Suprapubic skin (tissue), 4 donors: ENCODE results near the gene RNPEP. TPM values are rescaled to one million over a fixed set of nuclear protein-coding genes. Genes with fewer than 3 reads are reported as not detected.

Experiments
- DNase-seq, 2 donors: peaks; one replicate each; pipeline ENCODE4 v3.0.0-alpha.2; 2019; ENCODE audit warnings: low spot score in 2 of 2
- H3K27ac ChIP-seq: fragments of 200-600 bp; sonication (generic); one replicate; pipeline ENCODE4 v1.5.1; 2019
- H3K27me3 ChIP-seq: fragments of 200-600 bp; sonication (generic); one replicate; pipeline ENCODE4 v1.5.1; 2019
- H3K36me3 ChIP-seq: fragments of 200-600 bp; sonication (generic); one replicate; pipeline ENCODE4 v1.5.1; 2019
- H3K4me1 ChIP-seq: fragments of 200-600 bp; sonication (generic); one replicate; pipeline ENCODE4 v1.5.1; 2019
- H3K4me3 ChIP-seq: fragments of 200-600 bp; sonication (generic); one replicate; pipeline ENCODE4 v1.5.1; 2019; ENCODE audit warnings: mild to moderate bottlenecking
- H3K9me3 ChIP-seq: fragments of 200-600 bp; sonication (generic); one replicate; pipeline ENCODE4 v1.5.1; 2019
- EP300 ChIP-seq: sonication (generic); formaldehyde crosslinking; IDR thresholded peaks from one replicate; pipeline ENCODE4 v1.6.1; 2017; ENCODE audit warnings: antibody characterized with exemption
- POLR2A ChIP-seq, 2 donors: fragments of 450-650 bp; IDR thresholded peaks; one replicate each; pipeline ENCODE4 v1.6.1; 2017; ENCODE audit warnings: antibody characterized with exemption in 2 of 2, mild to moderate bottlenecking in 2 of 2, moderate library complexity in 2 of 2
- POLR2AphosphoS5 ChIP-seq, 3 donors: sonication (generic); formaldehyde crosslinking; IDR thresholded peaks; one replicate each; pipeline ENCODE4 v1.6.1; 2017; ENCODE audit warnings: antibody characterized with exemption in 3 of 3
- WGBS: methylation state at CpG from one replicate; pipeline ENCODE4 v1.1.5; 2018; 5-methylcytosine and 5-hydroxymethylcytosine counted together
- total RNA-seq, 4 donors: library from RNA; depleted of rRNA; stranded (reverse); fragments of >200 nt; gene quantifications; one replicate each; pipeline ENCODE4 v1.1.0, GENCODE V29; 2016
- TF ChIP-seq, protein P1 (sequence below), 2 donors: fragments of 200-600 bp in 1 of 2; fragments of 450-650 bp in 1 of 2; sonication (generic) in 1 of 2; IDR thresholded peaks; one replicate each; pipeline ENCODE4 v1.5.1; 2016 to 2019; ENCODE audit warnings: antibody characterized with exemption in 2 of 2, mild to moderate bottlenecking in 1 of 2, moderate library complexity in 1 of 2

Gene RNPEP
- total RNA-seq, 4 donors from 2014 or later: 53.3 to 107 (median 74.1) TPM

DNA sequence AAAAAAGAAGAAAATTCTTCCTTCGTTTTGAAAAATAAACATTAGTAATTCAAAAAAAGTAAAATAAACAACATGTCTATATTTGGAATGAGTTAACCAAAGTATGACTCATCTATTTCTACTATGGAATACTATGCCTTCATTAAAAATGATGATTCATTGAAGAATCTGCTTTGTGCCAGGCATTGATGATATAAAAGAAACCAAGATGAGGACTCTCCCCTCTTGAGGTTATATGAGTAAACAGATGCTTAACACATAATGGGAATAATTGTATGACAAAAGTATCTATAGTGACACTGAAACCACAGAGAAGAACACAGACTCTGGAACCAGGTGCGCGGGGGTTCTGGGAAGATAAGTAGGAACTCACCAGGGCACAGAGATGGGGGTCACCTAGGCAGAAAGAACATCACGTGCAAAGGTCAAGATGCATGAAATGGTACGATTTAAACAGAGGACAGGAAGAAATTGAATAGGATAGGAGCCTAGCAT lies 46.8 kb downstream of the RNPEP start:
- 71% methylated on average over 5 of the region's 5 CpGs for WGBS
- H3K4me3 ChIP-seq: no peak overlapping the region
- H3K27ac ChIP-seq: no peak overlapping the region
- DNase-seq: no peak
- TF ChIP-seq POLR2A (IDR thresholded peaks at IDR 0.05) (no peak), POLR2AphosphoS5 (IDR thresholded peaks at IDR 0.05) (no peak), EP300 (no peak)
- TF ChIP-seq, protein P1, sequence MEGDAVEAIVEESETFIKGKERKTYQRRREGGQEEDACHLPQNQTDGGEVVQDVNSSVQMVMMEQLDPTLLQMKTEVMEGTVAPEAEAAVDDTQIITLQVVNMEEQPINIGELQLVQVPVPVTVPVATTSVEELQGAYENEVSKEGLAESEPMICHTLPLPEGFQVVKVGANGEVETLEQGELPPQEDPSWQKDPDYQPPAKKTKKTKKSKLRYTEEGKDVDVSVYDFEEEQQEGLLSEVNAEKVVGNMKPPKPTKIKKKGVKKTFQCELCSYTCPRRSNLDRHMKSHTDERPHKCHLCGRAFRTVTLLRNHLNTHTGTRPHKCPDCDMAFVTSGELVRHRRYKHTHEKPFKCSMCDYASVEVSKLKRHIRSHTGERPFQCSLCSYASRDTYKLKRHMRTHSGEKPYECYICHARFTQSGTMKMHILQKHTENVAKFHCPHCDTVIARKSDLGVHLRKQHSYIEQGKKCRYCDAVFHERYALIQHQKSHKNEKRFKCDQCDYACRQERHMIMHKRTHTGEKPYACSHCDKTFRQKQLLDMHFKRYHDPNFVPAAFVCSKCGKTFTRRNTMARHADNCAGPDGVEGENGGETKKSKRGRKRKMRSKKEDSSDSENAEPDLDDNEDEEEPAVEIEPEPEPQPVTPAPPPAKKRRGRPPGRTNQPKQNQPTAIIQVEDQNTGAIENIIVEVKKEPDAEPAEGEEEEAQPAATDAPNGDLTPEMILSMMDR (IDR thresholded peaks at IDR 0.05): no peak
- no peaks in the 10 kb centered on the region for H3K9me3 ChIP-seq
- no peaks in the 10 kb centered on the region for H3K36me3 ChIP-seq
- H3K27me3 ChIP-seq: no peaks in the 10 kb centered on the region
- H3K4me1 ChIP-seq: peaks cover 1% of the 10 kb centered on the region

DNA sequence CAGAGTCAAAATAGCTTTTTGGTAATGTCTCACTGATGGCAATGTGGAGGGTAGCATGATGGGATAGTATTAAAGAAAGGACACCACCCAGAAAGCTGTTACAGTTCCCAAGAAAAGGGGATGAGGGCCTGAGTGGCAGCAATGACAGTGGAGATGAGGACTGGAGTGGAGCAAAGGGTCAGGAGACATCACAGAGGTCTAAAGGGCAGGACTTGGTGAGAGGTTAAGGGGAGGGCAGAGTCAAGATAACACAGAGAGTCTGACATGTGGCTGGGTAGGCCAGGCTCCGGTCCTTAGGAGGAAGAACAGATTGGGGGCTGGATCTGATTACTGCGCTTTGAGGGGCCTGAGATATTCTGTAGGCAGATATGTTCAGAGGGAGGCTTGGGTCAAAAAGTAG lies 47.3 kb downstream of the RNPEP start:
- 98% methylated on average over 2 of the region's 2 CpGs for WGBS
- no peak overlapping the region for H3K27ac ChIP-seq
- no peaks in the 10 kb centered on the region for H3K9me3 ChIP-seq
- H3K27me3 ChIP-seq: no peaks in the 10 kb centered on the region
- DNase-seq: no peak
- peaks cover 6% of the 10 kb centered on the region for H3K4me1 ChIP-seq
- no peak overlapping the region for H3K4me3 ChIP-seq
- H3K36me3 ChIP-seq: no peaks in the 10 kb centered on the region
- no peak for TF ChIP-seq POLR2AphosphoS5 (IDR thresholded peaks at IDR 0.05)
- TF ChIP-seq, protein P1 (IDR thresholded peaks at IDR 0.05): no peak

DNA sequence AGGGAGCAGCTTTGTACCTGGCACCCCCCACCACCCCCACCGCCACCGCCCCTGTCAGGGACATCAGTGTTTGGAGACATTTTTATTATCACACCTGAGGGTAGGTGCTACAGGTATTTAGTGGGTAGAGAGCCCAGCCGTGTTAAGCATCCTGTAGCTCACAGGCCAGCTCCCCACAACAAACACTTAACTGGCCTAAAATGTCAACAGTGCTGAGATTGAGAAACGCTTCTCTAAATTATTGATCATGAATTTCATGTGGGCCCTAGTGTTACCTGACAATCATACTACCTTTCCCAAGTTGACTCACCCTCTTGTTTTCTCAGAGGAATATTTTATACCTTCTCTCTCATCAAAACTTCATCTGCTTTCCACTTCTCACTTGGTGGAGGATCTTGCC lies 49.3 kb downstream of the RNPEP start:
- WGBS: 60% methylated on average over 4 of the region's 4 CpGs
- H3K27ac ChIP-seq: no peak overlapping the region
- no peaks in the 10 kb centered on the region for H3K36me3 ChIP-seq
- DNase-seq: no peak
- TF ChIP-seq POLR2A (IDR thresholded peaks at IDR 0.05): no peak
- TF ChIP-seq, protein P1 (IDR thresholded peaks at IDR 0.05): no peak
- no peak for TF ChIP-seq EP300
- TF ChIP-seq POLR2AphosphoS5 (IDR thresholded peaks at IDR 0.05): no peak
- no peaks in the 10 kb centered on the region for H3K27me3 ChIP-seq
- H3K4me3 ChIP-seq: no peak overlapping the region
- no peaks in the 10 kb centered on the region for H3K9me3 ChIP-seq
- H3K4me1 ChIP-seq: peaks cover 17% of the 10 kb centered on the region

DNA sequence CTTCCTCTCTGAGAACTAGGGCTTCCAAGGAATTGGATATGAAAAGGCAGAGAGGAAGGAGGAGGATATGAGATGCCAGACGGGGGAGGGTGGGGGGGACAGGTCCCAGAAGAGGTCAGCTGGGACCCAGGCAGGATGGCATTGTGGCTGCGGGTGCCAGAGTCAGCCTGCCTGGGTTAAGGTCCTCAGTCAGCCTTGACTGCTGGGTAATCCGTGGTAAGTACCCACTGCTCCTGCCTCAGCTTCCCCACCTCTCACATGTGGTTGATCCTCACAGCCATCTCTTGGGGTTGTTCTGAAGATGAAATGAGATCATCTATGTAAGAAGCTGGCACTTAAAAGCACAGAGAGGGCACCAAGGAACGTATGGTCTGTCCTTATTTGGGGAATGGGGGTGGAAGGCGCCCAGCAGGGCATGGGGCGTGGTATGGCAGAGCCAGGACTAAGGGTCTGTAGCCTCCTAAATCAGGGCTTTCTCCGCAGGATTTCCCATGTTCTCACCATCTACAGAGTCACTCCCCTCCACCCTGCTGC lies 51.8 kb downstream of the RNPEP start:
- Histone ChIP-seq H3K4me3 (no peak overlapping the region), H3K27ac (peak overlapping the region; percentile 39), H3K36me3 (no peaks in the 10 kb centered on the region), H3K4me1 (peaks cover 17% of the 10 kb centered on the region), H3K27me3 (no peaks in the 10 kb centered on the region), H3K9me3 (no peaks in the 10 kb centered on the region)
- no peak for DNase-seq
- 76% methylated on average over 7 of the region's 7 CpGs for WGBS
- TF ChIP-seq EP300 (no peak), POLR2AphosphoS5 (IDR thresholded peaks at IDR 0.05) (no peak)
- TF ChIP-seq, protein P1 (IDR thresholded peaks at IDR 0.05): no peak

DNA sequence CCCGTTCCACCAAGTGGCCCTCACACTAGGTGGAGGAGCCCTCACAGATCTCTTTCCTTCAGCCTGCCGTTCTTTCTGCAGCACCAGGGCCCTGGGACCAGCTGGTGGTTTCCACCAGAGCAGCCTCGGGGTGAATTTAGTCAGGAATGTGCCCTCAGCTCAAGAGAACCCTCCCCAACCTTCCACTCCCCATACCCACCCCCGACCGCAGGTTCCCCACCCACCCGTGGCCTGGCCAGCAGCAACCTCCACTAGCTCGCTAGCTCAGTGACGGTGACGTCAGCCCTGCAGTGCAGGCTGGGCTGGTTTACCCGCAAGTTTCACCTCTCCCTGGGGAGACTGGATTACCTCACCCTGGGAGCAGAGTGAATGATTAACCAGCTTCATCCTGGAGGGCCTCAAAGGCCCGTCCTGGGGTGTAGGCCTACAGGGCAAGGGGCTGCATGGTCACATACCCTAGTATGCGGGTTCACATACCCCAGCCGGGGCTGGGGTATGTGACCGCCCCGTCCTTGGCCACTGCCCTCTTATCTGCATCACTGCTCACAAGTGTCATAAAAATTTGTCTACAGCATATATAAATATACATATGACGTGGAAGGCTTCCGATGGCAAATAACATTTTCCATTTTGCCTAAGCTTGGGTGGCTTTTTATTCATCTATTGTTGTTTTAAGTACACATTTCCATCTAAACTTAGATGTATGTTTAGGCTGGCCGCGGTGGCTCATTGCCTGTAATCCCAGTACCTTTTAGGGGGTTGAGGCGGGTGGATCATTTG lies 52.4 kb downstream of the RNPEP start:
- no peaks in the 10 kb centered on the region for H3K36me3 ChIP-seq
- H3K4me1 ChIP-seq: peaks cover 17% of the 10 kb centered on the region
- H3K27me3 ChIP-seq: no peaks in the 10 kb centered on the region
- 35% methylated on average over 18 of the region's 20 CpGs for WGBS
- TF ChIP-seq EP300 (no peak), POLR2AphosphoS5 (IDR thresholded peaks at IDR 0.05) (no peak), POLR2A (IDR thresholded peaks at IDR 0.05) (no peak)
- TF ChIP-seq, protein P1 (IDR thresholded peaks at IDR 0.05): no peak
- H3K27ac ChIP-seq: peak overlapping the region; percentile 39
- no peak overlapping the region for H3K4me3 ChIP-seq
- no peaks in the 10 kb centered on the region for H3K9me3 ChIP-seq
- peak in 1 of 2 donors; percentile 89 for DNase-seq
